CD14-positive monocyte (primary cell): ENCODE results near the gene WWOX. TPM values are rescaled to one million over a fixed set of nuclear protein-coding genes. Genes with fewer than 3 reads are reported as not detected.

Experiments
- DNase-seq, 3 donors: peaks; one replicate each; pipeline ENCODE4 v3.0.0-alpha.2; 2011 to 2022
- H2AFZ ChIP-seq: 2 replicates; pipeline ENCODE4 v1.6.0; 2012; ENCODE audit warnings: mild to moderate bottlenecking, low read depth, low read length, inconsistent platforms; ENCODE audit not compliant: insufficient read depth, poor library complexity, severe bottlenecking
- H3K27ac ChIP-seq, 2 donors: 1 replicate in 1 of 2; 2 replicates in 1 of 2; pipeline ENCODE4 v1.5.1; 2012 to 2013; ENCODE audit warnings: low read length in 2 of 2, control low read depth in 1 of 2, inconsistent platforms in 1 of 2, low read depth in 1 of 2, mild to moderate bottlenecking in 1 of 2
- H3K27me3 ChIP-seq, 2 donors: one replicate each; pipeline versions ENCODE4 v1.6.0 to v1.6.1; 2011 to 2013; ENCODE audit warnings: low read length in 2 of 2; ENCODE audit not compliant: control insufficient read depth in 2 of 2, insufficient read depth in 2 of 2
- H3K36me3 ChIP-seq, 2 donors: replicated peaks in 1 of 2; 1 replicate in 1 of 2; 2 replicates in 1 of 2; pipeline versions ENCODE4 v1.5.1 to v1.6.1; 2012 to 2013; ENCODE audit warnings: low read length in 2 of 2, control low read depth in 1 of 2, inconsistent platforms in 1 of 2, mild to moderate bottlenecking in 1 of 2; ENCODE audit not compliant: insufficient read depth in 2 of 2, control insufficient read depth in 1 of 2
- H3K4me1 ChIP-seq, 2 donors: 1 replicate in 1 of 2; 2 replicates in 1 of 2; pipeline versions ENCODE4 v1.5.1 to v1.6.1; 2012 to 2013; ENCODE audit warnings: low read length in 2 of 2, control low read depth in 1 of 2, inconsistent platforms in 1 of 2, mild to moderate bottlenecking in 1 of 2, moderate library complexity in 1 of 2; ENCODE audit not compliant: insufficient read depth in 2 of 2, control insufficient read depth in 1 of 2
- H3K4me2 ChIP-seq: replicated peaks from 2 replicates; pipeline ENCODE3; 2012; ENCODE audit warnings: low read length, moderate library complexity, mild to moderate bottlenecking; ENCODE audit not compliant: poor library complexity, severe bottlenecking; ENCODE audit errors: extremely low read depth
- H3K4me3 ChIP-seq, 3 experiments: fragments of 200-600 bp in 1 of 3; sonication (generic) in 1 of 3; replicated peaks in 1 of 3; 1 replicate in 2 of 3; 2 replicates in 1 of 3; pipeline ENCODE4 v1.5.1; 2011 to 2013; ENCODE audit warnings: low read length in 3 of 3, mild to moderate bottlenecking in 3 of 3, control low read depth in 2 of 3, low read depth in 2 of 3, inconsistent platforms in 1 of 3, moderate library complexity in 1 of 3
- H3K79me2 ChIP-seq: 2 replicates; pipeline ENCODE4 v1.6.0; 2012; ENCODE audit warnings: mild to moderate bottlenecking, control low read depth, inconsistent platforms, low read length, moderate library complexity; ENCODE audit not compliant: insufficient read depth
- H3K9ac ChIP-seq: 2 replicates; pipeline ENCODE4 v1.6.0; 2017; ENCODE audit warnings: low read length, mild to moderate bottlenecking; ENCODE audit not compliant: insufficient read depth, poor library complexity, severe bottlenecking
- H3K9me3 ChIP-seq, 2 donors: replicated peaks in 1 of 2; 1 replicate in 1 of 2; 2 replicates in 1 of 2; pipeline versions ENCODE4 v1.5.1 to v1.6.1; 2012 to 2013; ENCODE audit warnings: low read length in 2 of 2, control low read depth in 1 of 2; ENCODE audit not compliant: control insufficient read depth in 1 of 2, insufficient read depth in 1 of 2
- H4K20me1 ChIP-seq: 2 replicates; pipeline ENCODE4 v1.6.0; 2012; ENCODE audit warnings: mild to moderate bottlenecking, low read length, control low read depth, moderate library complexity; ENCODE audit not compliant: insufficient read depth
- H3K27ac Mint-ChIP-seq, 7 donors: one replicate each; pipeline ENCODE4 v1.8.0; 2020; ENCODE audit warnings: mild to moderate bottlenecking in 7 of 7, mixed read lengths in 7 of 7, moderate library complexity in 6 of 7, inconsistent platforms in 2 of 7
- H3K27me3 Mint-ChIP-seq, 3 donors: one replicate each; pipeline ENCODE4 v1.8.0; 2021 to 2022; ENCODE audit warnings: low read depth in 3 of 3, mild to moderate bottlenecking in 3 of 3, mixed read lengths in 3 of 3, moderate library complexity in 3 of 3, inconsistent platforms in 1 of 3
- H3K36me3 Mint-ChIP-seq, 2 donors: one replicate each; pipeline ENCODE4 v1.8.0; 2020; ENCODE audit warnings: mixed read lengths in 2 of 2, inconsistent platforms in 1 of 2, mild to moderate bottlenecking in 1 of 2
- H3K4me1 Mint-ChIP-seq: one replicate; pipeline ENCODE4 v1.8.0; 2020; ENCODE audit warnings: mild to moderate bottlenecking, mixed read lengths
- H3K4me3 Mint-ChIP-seq, 2 donors: one replicate each; pipeline ENCODE4 v1.8.0; 2020; ENCODE audit warnings: mild to moderate bottlenecking in 2 of 2, mixed read lengths in 2 of 2, moderate library complexity in 1 of 2
- H3K9me3 Mint-ChIP-seq, 7 donors: one replicate each; pipeline ENCODE4 v1.8.0; 2020 to 2022; ENCODE audit warnings: mixed read lengths in 7 of 7, mild to moderate bottlenecking in 6 of 7, moderate library complexity in 6 of 7, inconsistent platforms in 2 of 7
- WGBS: methylation state at CpG from one replicate; pipeline ENCODE4 v1.1.5; 2013; ENCODE audit warnings: missing lambda C conversion rate; ENCODE audit not compliant: insufficient coverage; 5-methylcytosine and 5-hydroxymethylcytosine counted together
- intact Hi-C, 2 donors: fragments of 100-400 bp; cut with micrococcal nuclease; formaldehyde crosslinking; loops; one replicate each; pipeline versions ENCODE4 v1.15.0 to v1.15.1; 2023
- polyA plus RNA-seq, 3 donors: library from polyadenylated mRNA; depleted of rRNA in 1 of 3; unstranded in 2 of 3; stranded (reverse) in 1 of 3; fragments of 300-500 nt in 2 of 3; fragments of >200 nt in 1 of 3; fragmentation: Illumina TruSeq in 2 of 3; gene quantifications; 1 replicate in 2 of 3; 2 replicates in 1 of 3; pipeline ENCODE4 v1.2.3, GENCODE V29; 2012 to 2021
- TF ChIP-seq, protein P1 (sequence below): fragments of 200-600 bp; IDR thresholded peaks from one replicate; pipeline ENCODE4 v1.8.0; 2022; ENCODE audit warnings: antibody characterized with exemption, mild to moderate bottlenecking

WWOX gene
- polyA plus RNA-seq, 3 donors = 4.0 to 7.0 (median 6.3) TPM

DNA sequence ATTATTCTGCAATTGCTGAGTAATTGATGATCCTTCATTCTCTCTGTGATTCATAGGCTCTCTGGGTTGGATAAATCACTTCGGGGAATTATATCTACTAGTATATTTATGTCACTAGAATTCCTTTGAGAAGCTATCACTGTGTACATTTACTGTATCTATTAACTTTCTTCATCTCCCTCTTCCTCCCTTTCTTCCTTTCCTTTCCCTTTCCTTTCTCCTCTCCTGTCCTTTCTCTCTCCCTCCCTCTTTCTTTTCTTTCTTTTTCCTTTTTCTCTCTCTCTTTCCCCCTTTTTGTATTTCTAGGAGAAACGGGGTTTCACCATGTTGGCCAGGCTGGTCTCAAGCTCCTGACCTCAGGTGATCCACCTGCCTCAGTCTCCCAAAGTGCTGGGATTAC, 711.8 kb downstream of the WWOX start:
- Histone ChIP-seq H3K4me1 (peaks cover 0 to under 1% of the 10 kb centered on the region in 2 donors), H3K9ac (no peak overlapping the region), H2AFZ (no peak overlapping the region), H3K4me3 (no peak overlapping the region), H3K9me3 (no peaks in the 10 kb centered on the region), H3K79me2 (no peaks in the 10 kb centered on the region), H4K20me1 (no peaks in the 10 kb centered on the region), H3K27ac (no peak overlapping the region), H3K36me3 (no peaks in the 10 kb centered on the region), H3K4me2 (no peak overlapping the region), H3K27me3 (no peaks in the 10 kb centered on the region)
- Mint-ChIP-seq H3K9me3 (peaks cover 0 to 9% (median 2%) of the 10 kb centered on the region in 7 donors), H3K27me3 (peaks cover 0 to 4% (median 0%) of the 10 kb centered on the region in 3 donors), H3K27ac (no peak overlapping the region), H3K36me3 (no peaks in the 10 kb centered on the region), H3K4me1 (peaks cover 4% of the 10 kb centered on the region), H3K4me3 (no peak overlapping the region)
- 83% methylated on average over 1 of the region's 2 CpGs for WGBS
- DNase-seq = no peak
- TF ChIP-seq, protein P1, sequence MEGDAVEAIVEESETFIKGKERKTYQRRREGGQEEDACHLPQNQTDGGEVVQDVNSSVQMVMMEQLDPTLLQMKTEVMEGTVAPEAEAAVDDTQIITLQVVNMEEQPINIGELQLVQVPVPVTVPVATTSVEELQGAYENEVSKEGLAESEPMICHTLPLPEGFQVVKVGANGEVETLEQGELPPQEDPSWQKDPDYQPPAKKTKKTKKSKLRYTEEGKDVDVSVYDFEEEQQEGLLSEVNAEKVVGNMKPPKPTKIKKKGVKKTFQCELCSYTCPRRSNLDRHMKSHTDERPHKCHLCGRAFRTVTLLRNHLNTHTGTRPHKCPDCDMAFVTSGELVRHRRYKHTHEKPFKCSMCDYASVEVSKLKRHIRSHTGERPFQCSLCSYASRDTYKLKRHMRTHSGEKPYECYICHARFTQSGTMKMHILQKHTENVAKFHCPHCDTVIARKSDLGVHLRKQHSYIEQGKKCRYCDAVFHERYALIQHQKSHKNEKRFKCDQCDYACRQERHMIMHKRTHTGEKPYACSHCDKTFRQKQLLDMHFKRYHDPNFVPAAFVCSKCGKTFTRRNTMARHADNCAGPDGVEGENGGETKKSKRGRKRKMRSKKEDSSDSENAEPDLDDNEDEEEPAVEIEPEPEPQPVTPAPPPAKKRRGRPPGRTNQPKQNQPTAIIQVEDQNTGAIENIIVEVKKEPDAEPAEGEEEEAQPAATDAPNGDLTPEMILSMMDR = no peak
- intact Hi-C loops = no loop called here

DNA sequence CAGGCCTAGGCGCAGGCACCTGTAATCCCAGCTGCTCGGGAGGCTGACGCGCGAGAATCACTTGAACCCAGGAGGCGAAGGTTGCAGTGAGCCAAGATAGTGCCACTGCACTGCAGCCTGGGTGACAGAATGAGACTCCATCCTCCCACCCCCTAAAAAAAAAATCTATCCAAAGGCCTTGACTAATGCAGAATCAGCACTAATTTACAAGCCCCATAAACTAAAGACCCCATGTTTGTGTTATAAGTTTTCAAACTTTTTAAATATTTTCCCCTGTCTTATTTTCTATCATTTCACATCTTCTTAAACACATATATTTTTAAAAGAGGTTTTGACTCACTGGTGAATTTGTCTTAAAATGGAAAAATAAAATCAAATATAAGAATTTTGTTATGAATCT, 713.1 kb downstream of the WWOX start:
- H3K27me3 ChIP-seq = no peaks in the 10 kb centered on the region
- 100% methylated on average over 3 of the region's 6 CpGs for WGBS
- H3K79me2 ChIP-seq = no peaks in the 10 kb centered on the region
- Mint-ChIP-seq H3K9me3 (peaks cover 0 to 4% (median 0%) of the 10 kb centered on the region in 7 donors), H3K27ac (no peak overlapping the region), H3K4me3 (no peak overlapping the region), H3K36me3 (no peaks in the 10 kb centered on the region), H3K4me1 (no peaks in the 10 kb centered on the region), H3K27me3 (peaks cover 0 to 4% (median 0%) of the 10 kb centered on the region in 3 donors)
- H3K4me3 ChIP-seq = no peak overlapping the region
- H3K27ac ChIP-seq = no peak overlapping the region
- no peak overlapping the region for H3K4me2 ChIP-seq
- DNase-seq = no peak
- H3K9ac ChIP-seq = no peak overlapping the region
- H4K20me1 ChIP-seq = no peaks in the 10 kb centered on the region
- H3K4me1 ChIP-seq = no peaks in the 10 kb centered on the region
- TF ChIP-seq, protein P1 = no peak
- no peaks in the 10 kb centered on the region for H3K36me3 ChIP-seq
- H2AFZ ChIP-seq = no peak overlapping the region
- intact Hi-C loops = no loop called here
- H3K9me3 ChIP-seq = no peaks in the 10 kb centered on the region
